OCI-LY7 (cell line): ENCODE measurements around the gene EPB41L4B. TPM values are rescaled to one million over a fixed set of nuclear protein-coding genes. Genes with fewer than 3 reads are reported as not detected.

Source experiments
- BruUV-seq: library from RNA; stranded (reverse); fragments of 400-500 nt; replicated peaks from 2 replicates; lab custom pipeline; 2021; lab: Mats Ljungman, UMichigan
- CTCF ChIA-PET: fragments of 300-600 bp; sonication (Branson Sonifier 250); formaldehyde crosslinking; loops from one replicate; lab custom pipeline; 2022; ENCODE audit warnings: antibody characterized with exemption; ENCODE audit not compliant: unreplicated experiment; lab: Charles Lee
- POLR2A ChIA-PET: fragments of 300-600 bp; sonication (Branson Sonifier 250); formaldehyde crosslinking; loops from one replicate; lab custom pipeline; 2022; ENCODE audit warnings: antibody characterized with exemption; lab: Charles Lee
- DNase-seq: peaks from one replicate; pipeline ENCODE4 v3.0.0-alpha.2; 2015; ENCODE audit warnings: low spot score
- H2AFZ ChIP-seq: fragments of 200-600 bp; sonication (generic), shearing (Covaris generic); 2 replicates; pipeline ENCODE4 v1.6.1; 2014; ENCODE audit warnings: mild to moderate bottlenecking, antibody characterized with exemption, low read length, moderate library complexity
- H3K27ac ChIP-seq: fragments of 200-600 bp; sonication (generic); 2 replicates; pipeline ENCODE4 v1.5.1; 2014; ENCODE audit warnings: mixed run types, low read depth, mild to moderate bottlenecking, moderate library complexity, low read length, inconsistent platforms; ENCODE audit not compliant: poor library complexity, severe bottlenecking
- H3K36me3 ChIP-seq: fragments of 200-600 bp; sonication (generic); 2 replicates; pipeline ENCODE4 v1.6.1; 2014; ENCODE audit warnings: mild to moderate bottlenecking, antibody characterized with exemption, low read length, moderate library complexity, mixed read lengths; ENCODE audit not compliant: insufficient read depth
- H3K4me1 ChIP-seq: fragments of 200-600 bp; sonication (generic); 2 replicates; pipeline ENCODE4 v1.5.1; 2014; ENCODE audit warnings: mild to moderate bottlenecking, low read length; ENCODE audit not compliant: insufficient read depth, poor library complexity, severe bottlenecking
- H3K4me2 ChIP-seq: fragments of 200-600 bp; sonication (generic); 2 replicates; pipeline ENCODE4 v1.6.1; 2014; ENCODE audit warnings: mild to moderate bottlenecking, low read length
- H3K4me3 ChIP-seq: fragments of 200-600 bp; sonication (generic); 2 replicates; pipeline ENCODE4 v1.5.1; 2014; ENCODE audit warnings: mild to moderate bottlenecking, low read depth, low read length; ENCODE audit not compliant: poor library complexity, severe bottlenecking
- H3K79me2 ChIP-seq: fragments of 200-600 bp; sonication (generic); 2 replicates; pipeline ENCODE4 v1.6.1; 2016; ENCODE audit warnings: low read depth, mild to moderate bottlenecking, low read length, moderate library complexity, mixed read lengths; ENCODE audit not compliant: insufficient read depth
- H3K9me2 ChIP-seq: fragments of 200-600 bp; sonication (generic); 2 replicates; pipeline ENCODE4 v1.6.1; 2016; ENCODE audit warnings: mild to moderate bottlenecking, low read length, mixed read lengths; ENCODE audit not compliant: insufficient read depth
- H3K9me3 ChIP-seq: fragments of 200-600 bp; sonication (generic); 2 replicates; pipeline ENCODE4 v1.6.1; 2014; ENCODE audit warnings: mild to moderate bottlenecking, mixed run types, low read length, mixed read lengths
- H4K20me1 ChIP-seq: fragments of 200-600 bp; sonication (generic); 2 replicates; pipeline ENCODE4 v1.6.1; 2014; ENCODE audit warnings: mild to moderate bottlenecking, antibody characterized with exemption, low read length, moderate library complexity, mixed read lengths; ENCODE audit not compliant: insufficient read depth
- CTCF ChIP-seq: fragments of 200-600 bp; sonication (generic); conservative IDR thresholded peaks from 2 replicates; pipeline ENCODE4 v1.5.1; 2014; ENCODE audit warnings: mild to moderate bottlenecking, antibody characterized with exemption, low read length, moderate library complexity, mixed read lengths
- EZH2phosphoT487 ChIP-seq: fragments of 200-600 bp; sonication (generic); IDR thresholded peaks from 2 replicates; pipeline ENCODE4 v1.6.1; 2018; ENCODE audit warnings: low read depth, borderline replicate concordance, mild to moderate bottlenecking, mixed run types, antibody characterized with exemption, low read length, moderate library complexity, mixed read lengths
- intact Hi-C: fragments of 100-400 bp; cut with micrococcal nuclease; formaldehyde crosslinking; loops from one replicate; pipeline ENCODE4 v1.10.0; 2022; ENCODE audit not compliant: unreplicated experiment
- total RNA-seq, 2 experiments: library from RNA; depleted of rRNA in 1 of 2; stranded (reverse); fragments of >200 nt in 1 of 2; shearing (Covaris generic) in 1 of 2; gene quantifications; 2 replicates each; pipeline ENCODE4 v1.2.3, GENCODE V29; 2014 to 2022

The EPB41L4B gene
- total RNA-seq, 2 experiments from 2014 or later, result 0.29 TPM; not detected in 1

- intact Hi-C loops, result no loop called here
- CTCF ChIA-PET, result interaction anchor here (0.6 kb wide), 1 partner anchor 476 kb away, joined by 3 read pairs; no protein-coding TSS in a partner anchor
- no peaks in the 10 kb centered on the region for H3K79me2 ChIP-seq
- no peaks in the 10 kb centered on the region for H3K9me2 ChIP-seq
- H3K4me1 ChIP-seq, result no peaks in the 10 kb centered on the region
- POLR2A ChIA-PET, result interaction anchor here (0.6 to 0.7 kb wide), 5 partner anchors 19 to 1177 kb away, joined by 3 to 4 read pairs (median 3); no protein-coding TSS in a partner anchor
- H4K20me1 ChIP-seq, result no peaks in the 10 kb centered on the region
- H2AFZ ChIP-seq, result no peak overlapping the region
- no peaks in the 10 kb centered on the region for H3K36me3 ChIP-seq
- H3K4me3 ChIP-seq, result no peak overlapping the region
- TF ChIP-seq EZH2phosphoT487 (no peak), CTCF (no peak)
- BruUV-seq, result no TSS peak
- no peaks in the 10 kb centered on the region for H3K9me3 ChIP-seq
- DNase-seq, result no peak
- no peak overlapping the region for H3K4me2 ChIP-seq
- H3K27ac ChIP-seq, result no peak overlapping the region
Observed at GRCh38 chr9:109307380-109308240, 13.2 kb downstream of the EPB41L4B start.

- no peak overlapping the region for H3K4me3 ChIP-seq
- H2AFZ ChIP-seq, result no peak overlapping the region
- H3K27ac ChIP-seq, result no peak overlapping the region
- H4K20me1 ChIP-seq, result no peaks in the 10 kb centered on the region
- H3K4me1 ChIP-seq, result no peaks in the 10 kb centered on the region
- no peaks in the 10 kb centered on the region for H3K36me3 ChIP-seq
- BruUV-seq, result no TSS peak
- no peak overlapping the region for H3K4me2 ChIP-seq
- TF ChIP-seq EZH2phosphoT487, result no peak
- no peaks in the 10 kb centered on the region for H3K9me3 ChIP-seq
- CTCF ChIA-PET, result no interaction called here
- DNase-seq, result no peak
- POLR2A ChIA-PET, result no interaction called here
- intact Hi-C loops, result no loop called here
- H3K9me2 ChIP-seq, result no peaks in the 10 kb centered on the region
- H3K79me2 ChIP-seq, result no peaks in the 10 kb centered on the region
Observed at GRCh38 chr9:109305801-109306200, 15.1 kb downstream of the EPB41L4B start.

GRCh38 chr9:109304347-109304746 is 16.5 kb downstream of the EPB41L4B start:
- intact Hi-C loops, result no loop called here
- CTCF ChIA-PET, result interaction anchor here (0.6 kb wide), 1 partner anchor 63 kb away, joined by 6 read pairs; no protein-coding TSS in a partner anchor
- no peaks in the 10 kb centered on the region for H3K4me1 ChIP-seq

More at GRCh38 chr9:109304347-109304746, 16.5 kb downstream of the EPB41L4B start:
- Histone ChIP-seq H2AFZ (no peak overlapping the region), H3K9me2 (no peaks in the 10 kb centered on the region), H3K9me3 (no peaks in the 10 kb centered on the region), H3K27ac (no peak overlapping the region), H3K36me3 (no peaks in the 10 kb centered on the region), H3K79me2 (no peaks in the 10 kb centered on the region), H4K20me1 (no peaks in the 10 kb centered on the region), H3K4me2 (no peak overlapping the region), H3K4me3 (no peak overlapping the region)
- DNase-seq, result no peak
- POLR2A ChIA-PET, result interaction anchor here (0.6 kb wide), 1 partner anchor 1865 kb away, joined by 4 read pairs; no protein-coding TSS in a partner anchor
- TF ChIP-seq EZH2phosphoT487 (no peak), CTCF (no peak)
- BruUV-seq, result no TSS peak
